Posterior cingulate gyrus (tissue), 11 donors: Measurements from ENCODE around the gene TSPAN32.

Experiments used
- DNase-seq, 10 donors: peaks; one replicate each; pipeline versions ENCODE4 v3.0.0 to v3.0.0-alpha.2; 2020 to 2021; ENCODE audit warnings: mixed read lengths in 3 of 10
- intact Hi-C: fragments of 100-400 bp; cut with DNase I; formaldehyde crosslinking; loops from one replicate; pipeline ENCODE4 v1.15.1; 2023

The TSPAN32 gene

DNA sequence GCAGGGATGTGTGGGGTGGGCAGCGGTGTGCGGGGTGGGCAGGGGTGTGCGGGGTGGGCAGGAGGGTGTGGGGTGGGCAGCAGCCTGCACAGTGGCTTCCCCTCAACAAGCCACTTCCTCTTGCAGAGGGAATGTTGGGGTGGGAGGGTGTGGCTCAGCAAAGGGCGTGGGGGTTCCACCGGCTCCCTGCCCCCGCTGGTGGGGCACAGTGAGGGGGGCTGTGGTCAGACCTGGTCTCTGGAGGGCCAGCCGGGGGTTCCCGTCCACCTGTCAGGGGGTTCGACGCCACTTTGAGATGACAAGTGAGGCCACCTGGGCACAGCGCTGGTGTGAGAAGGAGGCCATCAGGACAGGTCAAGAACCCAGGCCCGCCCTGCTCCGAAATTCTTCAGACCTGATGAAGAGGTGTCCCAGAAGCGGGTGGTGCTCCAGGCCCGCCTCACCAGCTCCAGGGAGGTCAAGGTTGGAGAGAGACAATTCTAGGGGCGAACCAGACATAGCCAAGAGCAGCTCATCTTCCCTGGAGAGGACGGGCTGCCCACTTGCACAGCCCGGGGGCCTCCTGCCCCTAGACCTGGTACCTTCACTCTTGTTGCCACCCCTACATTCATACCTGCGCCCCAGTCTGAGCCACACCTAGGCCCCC is 1.4 kb upstream of the TSPAN32 start:
- peak in 2 of 10 donors; percentile 62 to 77 for DNase-seq
- intact Hi-C loops, result loop anchor here (5.0 kb wide), 1 partner anchor 103 kb away; no protein-coding TSS in a partner anchor

DNA sequence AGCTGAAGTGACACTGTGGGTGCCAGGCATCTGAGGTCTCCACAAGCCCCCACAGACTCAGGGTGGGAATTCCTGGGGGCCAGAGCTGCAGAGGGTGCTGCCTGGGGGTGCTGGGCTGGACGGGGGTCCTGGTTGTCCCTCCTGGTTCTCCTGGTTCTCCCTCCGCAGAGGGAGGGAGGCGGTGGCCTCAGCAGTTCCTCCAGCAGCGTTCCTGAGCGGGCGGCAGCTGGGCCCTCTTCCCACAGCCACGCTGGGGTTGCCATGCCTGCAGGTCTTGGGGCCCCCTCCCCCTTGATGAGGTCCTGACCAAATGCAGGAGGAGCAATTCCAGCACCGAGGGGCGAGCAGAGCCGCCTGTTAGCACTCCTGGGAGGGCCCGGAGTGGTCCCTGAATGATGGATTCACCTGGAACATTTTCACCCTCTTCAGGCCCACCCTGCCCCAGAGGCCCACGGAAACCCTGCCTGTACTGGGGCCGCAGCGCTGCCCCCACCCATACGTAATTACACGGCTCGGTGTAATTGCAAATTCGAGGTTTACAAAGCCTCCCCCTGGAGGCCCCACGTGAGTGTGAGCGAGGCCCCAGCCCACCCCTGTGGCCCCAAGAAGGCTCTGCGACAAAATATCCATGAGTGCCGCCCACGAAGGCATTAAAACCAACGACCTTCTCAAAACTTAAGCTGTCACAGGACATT is 730 bp upstream of the TSPAN32 start:
- intact Hi-C loops, result loop anchor here (5.0 kb wide), 1 partner anchor 104 kb away; no protein-coding TSS in a partner anchor
- peak in 2 of 10 donors; percentile 63 to 66 for DNase-seq

DNA sequence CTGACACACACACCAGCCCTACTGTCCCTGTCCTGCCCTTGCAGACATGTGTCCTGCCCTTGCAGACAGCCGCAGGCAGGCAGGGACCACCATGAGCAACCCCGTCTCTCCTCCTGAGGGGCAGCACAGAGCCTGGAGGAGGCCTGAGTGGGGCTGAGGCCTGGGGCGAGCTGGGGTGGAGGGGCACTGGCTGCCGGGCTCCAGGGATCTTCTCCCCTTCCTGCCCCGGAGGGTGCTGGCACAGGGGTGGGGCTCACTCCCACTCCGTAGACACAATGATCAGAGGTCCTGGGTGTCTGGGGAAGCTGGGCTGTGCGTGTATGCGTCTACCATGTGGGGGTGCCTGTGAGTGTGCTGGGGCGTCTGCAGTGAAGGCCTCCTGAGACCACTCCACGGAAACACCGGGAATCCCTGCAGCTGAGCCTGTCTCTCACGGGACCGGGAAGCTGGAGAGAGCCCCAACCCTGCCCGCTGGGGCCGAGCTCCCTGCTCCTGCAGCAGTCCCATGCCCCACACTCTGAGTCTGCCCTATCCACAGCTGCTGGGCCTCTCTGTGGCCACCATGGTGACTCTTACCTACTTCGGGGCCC is 588 bp downstream of the TSPAN32 start:
- intact Hi-C loops, result loop anchor here (5.0 kb wide), 1 partner anchor 105 kb away; no protein-coding TSS in a partner anchor
- peak in 1 of 10 donors; percentile 81 for DNase-seq

DNA sequence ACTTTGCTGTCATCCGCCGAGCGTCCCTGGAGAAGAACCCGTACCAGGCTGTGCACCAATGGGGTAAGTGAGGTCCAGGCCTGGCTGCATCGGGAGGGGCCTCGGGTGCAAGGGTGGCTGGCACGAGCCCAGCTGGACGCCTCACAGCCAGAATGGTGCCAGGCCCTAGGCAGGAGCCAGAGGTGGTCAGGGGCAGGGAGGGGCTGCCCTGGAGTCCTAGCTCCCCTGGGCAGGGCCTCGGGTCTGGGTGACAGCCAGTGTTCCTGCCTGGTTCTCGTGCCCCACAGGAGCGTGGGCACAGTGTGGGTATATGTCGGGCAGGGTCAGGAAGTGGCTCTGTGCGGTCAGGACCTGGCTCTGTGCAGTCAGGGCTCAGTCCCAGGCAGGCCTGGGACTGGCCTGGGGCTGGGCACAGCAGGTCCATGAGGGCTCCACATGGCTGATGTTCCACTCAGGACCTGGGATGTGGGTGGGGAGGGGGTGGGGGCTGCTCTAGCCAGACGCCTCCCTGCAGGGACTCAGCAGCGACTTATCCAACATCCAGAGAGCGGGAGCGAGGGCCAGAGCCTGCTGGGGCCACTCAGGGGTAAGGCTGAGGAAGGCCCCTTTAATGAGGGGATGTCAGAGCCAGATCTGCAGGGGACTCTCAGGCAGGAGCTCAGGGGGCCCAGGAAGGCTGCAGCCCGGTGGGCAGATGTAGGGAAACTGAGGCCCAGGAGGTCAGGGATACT is 1.2 kb downstream of the TSPAN32 start:
- peak in 1 of 10 donors; percentile 86 for DNase-seq
- intact Hi-C loops, result loop anchor here (5.0 kb wide), 1 partner anchor 106 kb away; no protein-coding TSS in a partner anchor

DNA sequence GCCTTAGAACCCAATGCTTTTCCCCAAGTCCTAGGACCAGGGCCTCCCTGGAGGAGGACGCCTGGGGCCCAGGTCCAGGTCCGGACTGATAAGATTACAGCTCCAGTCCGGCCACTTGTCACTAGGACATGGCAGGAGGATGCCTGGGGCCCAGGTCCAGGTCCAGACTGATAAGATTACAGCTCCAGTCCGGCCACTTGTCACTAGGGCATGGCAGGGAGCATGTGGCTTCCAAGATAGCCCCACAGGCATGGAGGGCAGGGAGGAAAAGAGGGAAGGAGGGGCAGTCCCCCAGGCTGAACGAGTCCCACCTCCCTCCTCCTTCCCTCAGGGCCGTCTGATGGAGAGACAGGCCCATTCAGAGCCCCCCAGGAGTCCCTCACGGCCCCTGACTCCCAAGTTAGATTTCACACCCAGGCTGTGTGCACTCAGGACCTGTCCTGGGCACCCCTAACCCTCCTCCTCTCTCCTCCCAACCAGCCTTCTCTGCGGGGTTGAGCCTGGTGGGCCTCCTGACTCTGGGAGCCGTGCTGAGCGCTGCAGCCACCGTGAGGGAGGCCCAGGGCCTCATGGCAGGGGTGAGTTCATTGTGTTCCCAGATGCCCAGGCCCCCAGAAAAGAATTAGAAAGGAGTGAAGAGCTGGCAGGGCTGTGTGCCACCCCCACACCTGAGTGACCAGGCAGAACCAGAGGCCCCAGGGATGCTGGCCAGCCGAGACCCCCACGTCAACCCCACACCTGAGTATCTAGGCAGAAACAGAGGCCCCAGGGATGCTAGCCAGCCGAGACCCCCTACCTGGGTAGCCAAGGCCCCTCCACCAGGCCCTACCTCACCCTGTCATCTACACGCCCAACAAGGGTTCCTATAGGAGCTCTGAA is 2.1 kb downstream of the TSPAN32 start:
- peak in 2 of 10 donors; percentile 67 to 73 for DNase-seq
- intact Hi-C loops, result loop anchor here (5.0 kb wide), 1 partner anchor 107 kb away; no protein-coding TSS in a partner anchor

DNA sequence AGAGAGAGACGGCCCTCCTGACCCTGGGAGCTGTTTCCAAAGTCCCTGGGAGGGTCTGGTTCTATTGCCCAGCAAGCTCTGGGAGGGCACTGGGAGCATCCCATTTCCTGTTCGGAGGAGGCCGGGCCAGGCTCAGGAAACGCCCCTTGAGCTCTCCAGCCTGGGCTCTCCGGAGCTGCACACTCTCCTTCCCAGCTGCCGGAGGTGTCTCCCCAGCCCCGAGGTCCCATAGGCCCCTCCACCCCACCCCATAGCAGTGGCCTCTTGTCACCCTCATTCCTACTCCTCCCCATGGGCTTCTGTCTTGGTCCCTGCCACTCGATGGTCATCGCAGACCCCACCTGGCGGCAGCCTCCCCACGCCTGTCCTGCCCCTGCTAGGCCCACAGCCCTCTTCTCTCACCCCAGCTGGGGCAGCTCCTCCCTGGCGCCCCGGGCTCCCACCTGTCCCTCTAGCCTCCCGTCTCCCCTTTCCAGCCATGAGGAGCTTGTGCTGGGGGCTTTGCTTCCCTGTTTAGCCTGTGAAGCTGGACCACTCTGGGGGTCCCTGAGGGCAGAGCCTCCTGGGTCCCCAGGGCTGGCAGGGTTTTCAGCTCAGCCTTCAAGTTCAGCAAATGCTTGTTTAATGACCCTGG is 2.8 kb downstream of the TSPAN32 start:
- intact Hi-C loops, result loop anchor here (1.0 to 5.0 kb wide), 4 partner anchors 98 to 227 kb away; partner anchors contain the start of gene TSSC4
- peak in 1 of 10 donors; percentile 74 for DNase-seq

DNA sequence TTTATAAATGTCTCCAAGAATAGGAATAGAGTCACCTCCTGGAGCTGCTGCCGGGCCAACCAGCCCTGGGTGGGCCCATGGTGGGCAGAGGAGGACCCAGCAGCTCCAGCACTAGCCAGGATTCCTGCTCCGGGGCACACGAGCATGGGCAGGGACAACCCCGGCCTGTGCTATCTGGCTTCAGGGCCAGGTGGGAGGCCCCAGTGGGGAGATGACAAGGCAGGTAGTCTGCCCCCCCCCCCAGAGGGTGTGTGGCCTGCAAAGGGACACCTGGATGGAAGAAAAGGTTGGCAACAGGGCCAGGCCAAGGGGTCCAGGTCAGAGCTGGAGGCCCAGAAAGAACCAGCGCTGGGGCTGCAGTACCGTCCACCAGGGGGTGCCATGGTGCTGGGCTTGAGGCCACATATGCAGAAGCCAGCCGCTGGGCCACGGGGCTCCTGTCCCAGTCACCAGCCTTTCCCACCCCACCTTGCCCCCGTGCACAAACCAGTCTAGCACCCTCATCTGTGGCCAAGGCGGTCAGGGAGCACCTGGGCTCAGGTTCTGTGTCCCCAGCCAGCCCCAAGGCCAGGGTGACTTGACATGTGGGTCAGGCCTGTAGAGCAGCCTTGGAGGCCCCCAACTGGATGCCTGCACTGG is 3.4 kb downstream of the TSPAN32 start:
- DNase-seq, result peak; percentile 61 to 96 (median 84)
- intact Hi-C loops, result loop anchor here (1.0 to 5.0 kb wide), 3 partner anchors 97 to 226 kb away; partner anchors contain the start of gene TSSC4

DNA sequence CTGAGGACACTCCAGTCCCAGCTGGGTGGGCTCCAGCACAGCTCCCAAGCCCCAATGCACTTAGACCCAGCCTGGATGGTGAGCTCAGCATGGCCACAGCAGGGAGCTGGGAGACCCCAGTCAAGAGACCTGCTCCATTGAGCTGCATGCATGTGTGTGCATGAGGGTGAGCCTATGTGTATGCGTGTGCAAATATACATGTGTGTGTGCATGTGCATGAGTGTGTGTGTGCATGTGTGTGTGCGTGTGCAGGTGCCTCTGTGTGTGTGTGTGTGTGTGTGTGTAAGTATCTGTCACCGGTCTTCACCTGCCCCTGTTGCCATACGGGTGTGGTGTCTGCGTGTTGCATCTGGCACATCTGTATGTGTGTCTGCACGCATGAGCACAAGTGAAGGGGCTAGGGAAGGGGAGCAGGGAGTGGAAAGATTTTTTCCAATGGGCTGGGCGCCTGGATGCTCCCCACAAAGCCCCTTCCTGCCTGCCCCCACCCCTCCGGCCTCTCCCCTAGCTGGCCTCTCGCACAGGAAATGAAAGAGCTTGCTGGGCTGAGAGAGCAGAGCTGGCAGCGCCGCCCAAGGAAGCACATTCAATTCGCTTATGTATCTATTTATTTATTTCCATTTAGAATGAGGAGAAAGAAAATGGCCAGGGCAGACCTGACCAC is 4.1 kb downstream of the TSPAN32 start:
- DNase-seq, result peak in 1 of 10 donors; percentile 67
- intact Hi-C loops, result loop anchor here (1.0 to 5.0 kb wide), 3 partner anchors 96 to 225 kb away; partner anchors contain the start of gene TSSC4

DNA sequence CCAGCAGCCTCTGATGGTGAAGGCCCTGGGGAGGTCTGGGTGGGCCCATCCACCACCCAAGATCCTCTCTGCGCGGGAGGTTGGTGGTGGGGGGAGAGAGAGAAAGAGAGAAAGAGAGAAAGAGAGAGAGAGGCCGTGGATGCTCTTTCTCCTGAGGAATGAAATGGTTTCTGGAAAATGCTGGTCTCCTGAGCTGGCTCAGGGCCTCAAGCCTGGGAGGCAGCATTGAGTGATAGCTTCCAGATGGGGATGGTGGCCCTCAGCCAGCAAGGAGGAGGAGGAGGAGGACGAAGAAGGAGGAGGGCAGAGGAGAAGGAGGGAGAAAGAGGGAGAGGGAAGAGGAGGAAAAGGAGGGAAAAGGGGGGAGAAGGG is 4.6 kb downstream of the TSPAN32 start:
- DNase-seq, result peak in 1 of 10 donors; percentile 60
- intact Hi-C loops, result loop anchor here (5.0 kb wide), 1 partner anchor 96 kb away; the partner anchor contains the start of gene TSSC4

DNA sequence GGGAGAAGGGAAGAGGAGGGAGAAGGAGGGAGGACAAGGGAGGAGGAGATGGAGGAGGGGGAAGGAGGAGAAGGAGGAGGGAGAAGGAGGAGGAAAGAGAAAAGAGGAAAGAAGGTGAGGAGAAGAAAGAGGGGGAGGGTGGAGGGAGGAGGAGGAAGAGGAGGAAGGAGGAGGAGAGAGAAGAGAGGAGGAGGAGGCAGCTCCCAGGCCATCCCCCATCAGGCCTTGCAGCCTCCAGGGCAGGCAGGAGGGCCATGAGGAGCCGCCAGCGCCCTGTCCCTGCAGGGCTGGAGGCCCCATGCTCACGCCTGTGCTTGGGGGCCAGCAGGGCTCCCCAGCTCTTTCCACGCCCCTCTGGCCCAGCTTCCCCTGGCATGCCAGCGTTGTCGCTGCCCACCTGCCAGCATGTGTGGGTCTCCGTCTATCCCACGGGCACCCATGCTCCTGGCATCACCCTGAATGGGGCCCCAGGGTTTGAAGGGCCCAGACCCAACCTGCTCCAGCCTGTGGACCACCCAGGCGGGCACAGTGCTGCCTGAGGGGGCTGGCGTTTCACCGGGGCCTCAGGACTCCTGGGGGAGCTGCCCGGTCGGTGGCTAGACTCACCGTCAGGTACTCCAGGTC is 5.2 kb downstream of the TSPAN32 start:
- DNase-seq, result peak in 1 of 10 donors; percentile 78
- intact Hi-C loops, result loop anchor here (5.0 kb wide), 1 partner anchor 95 kb away; the partner anchor contains the start of gene TSSC4

DNA sequence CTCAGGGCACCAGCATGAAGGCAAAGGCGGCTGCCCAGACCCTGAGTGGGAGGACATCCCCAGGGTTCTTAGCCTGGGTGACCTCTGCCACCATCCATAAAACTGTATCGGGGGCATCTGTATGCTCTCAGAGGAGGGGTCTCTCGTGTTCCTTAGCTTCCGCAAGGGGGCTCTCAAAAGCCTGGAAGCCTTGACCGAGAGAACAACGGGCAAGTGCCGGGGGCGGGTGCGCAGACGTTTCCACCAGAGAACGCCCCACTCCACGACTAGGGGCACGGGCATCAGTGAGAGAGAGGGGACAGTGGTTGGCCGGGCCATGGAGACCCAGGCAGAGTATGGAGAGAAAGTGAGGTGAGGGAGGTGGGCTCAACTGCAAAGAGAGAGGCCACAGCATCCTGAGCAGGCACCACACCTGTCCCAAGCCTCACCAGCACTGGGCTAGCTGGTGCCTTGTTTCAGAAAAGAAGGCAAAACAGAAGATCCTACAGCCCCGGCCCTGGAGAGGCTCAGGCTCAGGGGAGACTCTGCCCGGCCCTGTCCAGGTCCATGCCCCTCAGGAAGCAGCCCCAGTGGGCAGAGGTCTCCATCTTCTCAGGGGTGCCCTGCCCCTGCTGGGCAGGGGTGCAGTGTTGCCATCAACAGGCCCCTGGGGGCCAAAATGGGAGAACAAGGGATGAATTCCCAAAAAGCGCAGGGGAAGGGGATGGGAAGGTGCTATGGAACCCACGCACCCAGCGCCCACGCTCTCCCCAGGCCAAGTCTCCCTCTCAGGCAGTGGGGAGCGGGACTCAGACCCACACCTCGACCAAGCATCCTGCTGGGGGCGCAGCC is 5.9 kb downstream of the TSPAN32 start:
- DNase-seq, result peak in 1 of 10 donors; percentile 71
- intact Hi-C loops, result loop anchor here (5.0 kb wide), 1 partner anchor 95 kb away; the partner anchor contains the start of gene TSSC4

DNA sequence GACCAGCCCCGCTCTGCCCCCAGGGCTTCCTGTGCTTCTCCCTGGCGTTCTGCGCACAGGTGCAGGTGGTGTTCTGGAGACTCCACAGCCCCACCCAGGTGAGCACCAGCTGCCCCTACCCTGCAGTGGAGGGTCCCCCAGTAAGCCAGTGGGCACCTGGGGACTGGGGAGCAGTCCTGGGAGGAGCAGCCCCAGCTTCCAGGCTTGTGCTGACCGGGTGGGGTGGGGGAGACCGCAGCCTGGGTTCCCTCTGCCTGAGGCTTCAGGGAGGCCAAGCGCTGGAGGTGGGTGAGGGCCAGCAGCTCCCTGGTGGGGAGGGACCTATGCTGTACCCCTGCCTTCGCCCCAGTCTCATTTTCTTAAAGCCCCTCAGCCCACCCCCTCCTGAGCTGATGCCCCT is 6.9 kb downstream of the TSPAN32 start:
- intact Hi-C loops, result loop anchor here (5.0 kb wide), 1 partner anchor 94 kb away; the partner anchor contains the start of gene TSSC4
- DNase-seq, result peak in 1 of 10 donors; percentile 46

DNA sequence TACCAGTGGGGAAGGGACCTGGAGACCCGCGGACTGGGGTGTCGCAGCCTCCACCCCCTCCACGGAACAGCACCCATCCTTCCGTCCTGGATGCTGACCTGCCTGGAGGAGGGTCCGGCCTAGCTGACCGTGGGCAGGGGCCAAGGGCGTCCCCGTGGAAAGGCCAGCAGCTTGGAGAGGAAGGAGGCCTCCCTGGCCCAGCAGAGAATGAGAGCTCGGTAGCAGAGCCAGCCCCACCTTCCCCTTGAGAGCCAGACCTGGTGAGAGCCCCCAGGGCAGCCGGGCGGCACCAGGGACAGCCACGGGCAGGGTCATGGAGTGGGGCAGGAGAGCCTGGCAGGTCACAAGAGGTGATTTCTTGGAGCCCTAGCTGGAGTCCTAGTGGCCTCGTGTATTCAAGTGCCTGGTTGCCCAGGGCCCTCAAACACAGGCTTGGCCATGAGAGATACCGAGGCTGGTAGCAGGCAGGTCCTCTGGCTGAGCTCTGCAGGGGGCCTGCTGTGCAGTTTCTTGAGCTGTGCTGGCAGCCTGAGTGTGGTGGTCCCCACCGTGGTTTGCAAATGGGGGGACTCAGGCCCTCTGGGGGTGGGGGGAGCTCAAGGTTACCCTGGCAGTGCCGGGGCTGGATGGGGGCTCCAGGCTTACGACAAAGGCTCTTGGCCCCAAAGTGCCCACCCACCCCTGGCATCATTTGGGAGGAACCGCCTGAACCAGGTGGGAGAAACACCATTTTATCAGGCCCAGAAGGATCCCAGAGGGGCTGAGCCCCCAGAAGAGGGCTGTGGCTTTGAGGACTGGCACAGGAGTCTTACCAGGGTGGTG is 7.6 kb downstream of the TSPAN32 start:
- peak in 2 of 10 donors; percentile 47 to 75 for DNase-seq
- intact Hi-C loops, result loop anchor here (5.0 kb wide), 1 partner anchor 93 kb away; the partner anchor contains the start of gene TSSC4

DNA sequence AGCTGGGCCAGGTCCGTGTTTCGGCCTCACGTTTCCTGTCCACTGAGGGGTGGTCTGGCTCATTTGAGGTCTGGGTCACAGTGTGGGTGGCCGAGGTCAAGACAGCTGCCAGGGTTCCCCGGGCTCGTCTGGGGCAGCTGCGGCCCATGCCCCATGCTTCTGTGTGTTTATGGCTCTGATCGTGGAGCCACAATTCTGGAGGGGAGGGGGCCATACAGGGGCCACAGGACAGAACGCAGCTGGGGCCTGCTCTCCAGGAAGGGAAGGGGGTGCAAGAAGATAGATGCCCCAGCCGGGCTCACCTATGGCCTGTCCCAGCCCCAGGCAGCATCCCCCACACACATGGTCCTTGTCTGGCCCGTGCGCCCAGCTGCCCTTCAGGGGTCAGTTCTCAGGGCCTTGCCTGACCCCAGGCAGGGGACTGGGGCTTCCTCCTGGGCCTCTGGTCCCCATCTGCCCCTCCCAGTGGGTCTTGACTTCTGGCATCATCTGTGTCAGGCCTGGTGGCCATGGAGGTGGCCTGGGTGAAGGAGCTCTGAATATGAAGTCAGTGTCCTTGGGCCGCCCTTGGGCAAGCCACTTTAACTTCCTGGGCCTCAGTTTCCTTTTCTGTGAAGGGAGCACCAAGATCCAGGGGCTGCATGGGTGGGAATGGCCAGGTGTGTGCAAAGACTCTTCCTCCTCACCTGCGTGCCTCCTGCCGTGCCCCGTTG is 8.4 kb downstream of the TSPAN32 start:
- peak in 2 of 10 donors; percentile 58 to 67 for DNase-seq
- intact Hi-C loops, result no loop called here
